Nephron progenitor cell (in vitro differentiated cells): ENCODE results near the gene ATF7IP2.
A peak's percentile ranks its signal among the peaks of the same experiment; 100 is the strongest.
"Not testable (repeated sequence)": the region's sequence is repeated elsewhere in the genome, so short reads cannot be mapped to it uniquely, and the experiment has no call there.

Experiments used
- DNase-seq: peaks from one replicate; pipeline ENCODE4 v3.0.0; 2021
- H3K27ac Mint-ChIP-seq: 2 replicates; pipeline ENCODE4 v1.8.0; 2021; ENCODE audit warnings: mild to moderate bottlenecking, moderate library complexity, mixed read lengths
- H3K27me3 Mint-ChIP-seq: 2 replicates; pipeline ENCODE4 v1.8.0; 2021; ENCODE audit warnings: mild to moderate bottlenecking, low read depth, mixed read lengths; ENCODE audit not compliant: poor library complexity
- H3K36me3 Mint-ChIP-seq: 2 replicates; pipeline ENCODE4 v1.8.0; 2021; ENCODE audit warnings: low read depth, mixed read lengths
- H3K4me1 Mint-ChIP-seq: 2 replicates; pipeline ENCODE4 v1.8.0; 2021; ENCODE audit warnings: mixed read lengths
- H3K4me3 Mint-ChIP-seq: 2 replicates; pipeline ENCODE4 v1.8.0; 2021; ENCODE audit warnings: mild to moderate bottlenecking, moderate library complexity, mixed read lengths
- H3K9me3 Mint-ChIP-seq: 2 replicates; pipeline ENCODE4 v1.8.0; 2021; ENCODE audit warnings: mild to moderate bottlenecking, moderate library complexity, mixed read lengths
- TF ChIP-seq, protein P1 (sequence below): fragments of 200-600 bp; sonication (generic); IDR thresholded peaks from 2 replicates; pipeline ENCODE4 v1.5.0; 2021; ENCODE audit warnings: antibody characterized with exemption

Gene ATF7IP2, protein sequence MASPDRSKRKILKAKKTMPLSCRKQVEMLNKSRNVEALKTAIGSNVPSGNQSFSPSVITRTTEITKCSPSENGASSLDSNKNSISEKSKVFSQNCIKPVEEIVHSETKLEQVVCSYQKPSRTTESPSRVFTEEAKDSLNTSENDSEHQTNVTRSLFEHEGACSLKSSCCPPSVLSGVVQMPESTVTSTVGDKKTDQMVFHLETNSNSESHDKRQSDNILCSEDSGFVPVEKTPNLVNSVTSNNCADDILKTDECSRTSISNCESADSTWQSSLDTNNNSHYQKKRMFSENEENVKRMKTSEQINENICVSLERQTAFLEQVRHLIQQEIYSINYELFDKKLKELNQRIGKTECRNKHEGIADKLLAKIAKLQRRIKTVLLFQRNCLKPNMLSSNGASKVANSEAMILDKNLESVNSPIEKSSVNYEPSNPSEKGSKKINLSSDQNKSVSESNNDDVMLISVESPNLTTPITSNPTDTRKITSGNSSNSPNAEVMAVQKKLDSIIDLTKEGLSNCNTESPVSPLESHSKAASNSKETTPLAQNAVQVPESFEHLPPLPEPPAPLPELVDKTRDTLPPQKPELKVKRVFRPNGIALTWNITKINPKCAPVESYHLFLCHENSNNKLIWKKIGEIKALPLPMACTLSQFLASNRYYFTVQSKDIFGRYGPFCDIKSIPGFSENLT

DNA sequence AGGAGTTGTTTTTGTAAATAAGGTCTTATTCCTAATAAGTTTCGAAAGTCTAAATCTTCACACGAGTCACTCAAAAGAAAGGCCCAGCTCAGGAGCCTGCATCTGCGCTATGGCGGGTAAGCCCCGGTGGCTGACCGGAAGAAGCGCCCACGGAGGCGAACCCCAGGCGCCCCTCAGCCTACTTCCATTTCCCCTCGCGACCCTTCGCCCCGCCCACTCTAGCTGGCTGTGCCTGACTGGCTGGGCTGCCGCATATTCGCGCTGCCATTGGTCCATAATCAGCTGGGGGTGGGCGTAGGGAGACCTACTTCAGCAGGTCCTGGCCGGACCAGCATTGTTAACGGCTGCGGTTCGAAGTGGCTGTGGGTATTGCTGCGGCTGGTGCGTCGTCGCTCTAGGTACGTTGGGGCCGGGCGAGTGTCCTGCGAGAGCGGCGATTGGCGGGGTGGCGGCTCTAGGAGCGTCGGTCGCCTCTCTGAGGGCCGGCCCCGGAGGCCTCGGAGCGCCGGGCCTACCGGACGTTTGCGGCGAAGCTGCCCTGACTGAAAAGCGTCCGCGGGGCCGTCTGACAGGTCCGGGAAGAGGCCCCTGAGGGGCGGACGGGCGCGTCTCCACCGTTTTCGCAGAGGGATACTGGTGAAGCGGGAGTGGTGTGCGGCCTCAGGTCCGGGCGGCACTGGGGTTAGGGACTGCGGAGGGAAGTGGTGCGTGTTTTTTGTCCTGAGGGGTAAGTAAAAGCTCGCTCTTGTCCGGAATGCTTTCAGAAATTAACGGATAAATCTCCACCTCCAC lies at the start of gene ATF7IP2:
Gene ATF7IP2 (plus strand): TSS at position 337 of the 792 bp plus-strand sequence. CDS start 44,560 bp downstream, outside the sequence.
- TF ChIP-seq, protein P1, sequence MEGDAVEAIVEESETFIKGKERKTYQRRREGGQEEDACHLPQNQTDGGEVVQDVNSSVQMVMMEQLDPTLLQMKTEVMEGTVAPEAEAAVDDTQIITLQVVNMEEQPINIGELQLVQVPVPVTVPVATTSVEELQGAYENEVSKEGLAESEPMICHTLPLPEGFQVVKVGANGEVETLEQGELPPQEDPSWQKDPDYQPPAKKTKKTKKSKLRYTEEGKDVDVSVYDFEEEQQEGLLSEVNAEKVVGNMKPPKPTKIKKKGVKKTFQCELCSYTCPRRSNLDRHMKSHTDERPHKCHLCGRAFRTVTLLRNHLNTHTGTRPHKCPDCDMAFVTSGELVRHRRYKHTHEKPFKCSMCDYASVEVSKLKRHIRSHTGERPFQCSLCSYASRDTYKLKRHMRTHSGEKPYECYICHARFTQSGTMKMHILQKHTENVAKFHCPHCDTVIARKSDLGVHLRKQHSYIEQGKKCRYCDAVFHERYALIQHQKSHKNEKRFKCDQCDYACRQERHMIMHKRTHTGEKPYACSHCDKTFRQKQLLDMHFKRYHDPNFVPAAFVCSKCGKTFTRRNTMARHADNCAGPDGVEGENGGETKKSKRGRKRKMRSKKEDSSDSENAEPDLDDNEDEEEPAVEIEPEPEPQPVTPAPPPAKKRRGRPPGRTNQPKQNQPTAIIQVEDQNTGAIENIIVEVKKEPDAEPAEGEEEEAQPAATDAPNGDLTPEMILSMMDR, result no peak
- peaks cover 26% of the 10 kb centered on the region for H3K4me1 Mint-ChIP-seq
- peaks cover 7% of the 10 kb centered on the region for H3K27me3 Mint-ChIP-seq
- peaks cover 30% of the 10 kb centered on the region for H3K9me3 Mint-ChIP-seq
- peak within 1 kb of the TSS; percentile 94 for H3K4me3 Mint-ChIP-seq
- H3K27ac Mint-ChIP-seq, result peak within 1 kb of the TSS; percentile 95
- DNase-seq, result peak; percentile 88
- H3K36me3 Mint-ChIP-seq, result peaks cover 39% of the 10 kb centered on the region

GRCh38 chr16:10338426-10338825 lies 47.4 kb upstream of the ATF7IP2 start:
- H3K27me3 Mint-ChIP-seq, result peaks cover 13% of the 10 kb centered on the region
- H3K4me3 Mint-ChIP-seq, result no peak overlapping the region
- H3K36me3 Mint-ChIP-seq, result peaks cover 27% of the 10 kb centered on the region
- TF ChIP-seq, protein P1, result no peak
- H3K4me1 Mint-ChIP-seq, result peaks cover 22% of the 10 kb centered on the region
- no peak overlapping the region for H3K27ac Mint-ChIP-seq
- H3K9me3 Mint-ChIP-seq, result peaks cover 49% of the 10 kb centered on the region
- no peak for DNase-seq

- peaks cover 65% of the 10 kb centered on the region for H3K9me3 Mint-ChIP-seq
- peaks cover 6% of the 10 kb centered on the region for H3K4me1 Mint-ChIP-seq
- no peak for DNase-seq
- H3K4me3 Mint-ChIP-seq, result no peak overlapping the region
- TF ChIP-seq, protein P1, result no peak
- H3K27me3 Mint-ChIP-seq, result peaks cover 10% of the 10 kb centered on the region
- H3K27ac Mint-ChIP-seq, result no peak overlapping the region
- peaks cover 33% of the 10 kb centered on the region for H3K36me3 Mint-ChIP-seq
These were observed 45.8 kb upstream of the ATF7IP2 start for GRCh38 chr16:10339777-10340732.

DNA sequence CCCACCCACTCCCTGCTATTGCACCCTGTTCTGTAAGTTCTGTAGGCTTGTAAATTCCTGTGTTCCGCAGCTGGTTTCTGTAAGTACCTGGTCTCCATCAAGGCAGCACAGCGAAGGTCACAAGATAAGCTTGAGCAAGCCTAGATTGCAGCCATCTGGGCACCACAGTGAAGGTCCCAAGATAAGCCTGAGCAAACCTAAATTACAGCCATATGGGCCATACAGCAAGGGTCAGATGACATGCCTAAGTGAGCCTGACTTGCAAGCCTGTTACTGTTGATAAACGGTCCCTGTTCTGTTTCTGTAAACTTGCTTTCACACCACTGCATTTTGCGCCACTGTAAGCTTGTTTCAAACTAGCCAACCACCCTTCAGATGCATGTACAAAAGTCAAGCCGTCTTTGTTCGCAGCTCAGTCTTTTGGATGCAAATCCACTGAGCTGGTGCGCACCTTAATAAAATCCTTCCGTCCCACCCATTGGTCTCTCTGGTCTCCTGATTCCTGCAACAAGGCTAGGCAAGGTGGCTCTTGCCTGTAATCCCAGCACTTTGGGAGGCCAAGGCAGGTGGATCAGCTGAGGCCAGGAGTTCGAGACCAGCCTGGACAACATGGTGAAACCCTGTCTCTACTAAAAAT lies 42.6 kb upstream of the ATF7IP2 start:
- Mint-ChIP-seq H3K4me1 (peaks cover 1% of the 10 kb centered on the region), H3K4me3 (no peak overlapping the region), H3K36me3 (peaks cover 33% of the 10 kb centered on the region), H3K9me3 (peaks cover 80% of the 10 kb centered on the region), H3K27me3 (peaks cover 10% of the 10 kb centered on the region), H3K27ac (no peak overlapping the region)
- no peak for DNase-seq
- TF ChIP-seq, protein P1, result no peak

DNA sequence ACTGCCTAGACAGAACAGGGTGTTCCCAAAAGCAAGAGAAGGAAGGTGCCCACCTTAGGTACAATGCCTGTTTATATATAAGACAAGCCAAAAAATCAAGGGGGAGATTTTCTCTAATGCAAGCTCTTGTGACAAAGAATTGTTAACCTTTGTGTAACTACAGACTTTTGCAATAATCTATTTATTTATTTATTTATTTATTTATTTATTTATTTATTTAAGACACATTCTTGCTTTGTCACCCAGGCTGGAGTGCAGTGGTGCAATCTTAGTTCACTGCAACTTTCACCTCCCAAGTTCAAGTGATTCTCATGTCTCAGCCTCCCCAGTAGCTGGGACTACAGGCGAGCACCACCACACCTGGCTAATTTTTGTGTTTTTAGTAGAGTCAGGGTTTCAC lies 41.2 kb upstream of the ATF7IP2 start:
- DNase-seq, H3K4me3 Mint-ChIP-seq, H3K27ac Mint-ChIP-seq, H3K27me3 Mint-ChIP-seq, H3K4me1 Mint-ChIP-seq: not testable (repeated sequence)
- Mint-ChIP-seq H3K36me3 (peaks cover 29% of the 10 kb centered on the region), H3K9me3 (peaks cover 67% of the 10 kb centered on the region)
